Lung (tissue), 12 donors: ENCODE measurements around the gene SYNE1. TPM values are rescaled to one million over a fixed set of nuclear protein-coding genes. Genes with fewer than 3 reads are reported as not detected.
"Not testable (repeated sequence)": the region's sequence is repeated elsewhere in the genome, so short reads cannot be mapped to it uniquely, and the experiment has no call there.

ENCODE experiments used
- ATAC-seq: fragments of 200-7000 bp; cut with Tn5 transposase; one replicate; pipeline ENCODE4 v1.9.1; 2020; ENCODE audit warnings: moderate number of reproducible peaks; ENCODE audit not compliant: insufficient read depth, low FRiP score
- DNase-seq, 3 donors: peaks; one replicate each; pipeline ENCODE4 v3.0.0-alpha.2; 2013 to 2017
- H3K27ac ChIP-seq, 2 donors: one replicate each; pipeline ENCODE4 v1.5.1; 2013; ENCODE audit warnings: mild to moderate bottlenecking in 2 of 2, moderate library complexity in 2 of 2, control low read depth in 1 of 2, inconsistent platforms in 1 of 2, low read depth in 1 of 2, low read length in 1 of 2
- H3K27me3 ChIP-seq, 3 donors: one replicate each; pipeline ENCODE4 v1.5.1; 2013; ENCODE audit warnings: low read length in 2 of 3; ENCODE audit not compliant: control insufficient read depth in 3 of 3, insufficient read depth in 3 of 3
- H3K36me3 ChIP-seq, 4 donors: one replicate each; pipeline ENCODE4 v1.5.1; 2013; ENCODE audit warnings: low read length in 4 of 4, mild to moderate bottlenecking in 1 of 4, moderate library complexity in 1 of 4; ENCODE audit not compliant: control insufficient read depth in 4 of 4, insufficient read depth in 4 of 4
- H3K4me1 ChIP-seq, 5 donors: one replicate each; pipeline ENCODE4 v1.5.1; 2013; ENCODE audit warnings: low read length in 5 of 5, mild to moderate bottlenecking in 2 of 5, moderate library complexity in 1 of 5; ENCODE audit not compliant: control insufficient read depth in 5 of 5, insufficient read depth in 5 of 5
- H3K4me3 ChIP-seq: one replicate; pipeline ENCODE4 v1.5.1; 2013; ENCODE audit warnings: mild to moderate bottlenecking, control low read depth, moderate library complexity
- H3K9ac ChIP-seq, 2 donors: one replicate each; pipeline ENCODE4 v1.5.1; 2013; ENCODE audit warnings: low read length in 2 of 2, control low read depth in 1 of 2; ENCODE audit not compliant: insufficient read depth in 1 of 2
- H3K9me3 ChIP-seq, 4 donors: one replicate each; pipeline ENCODE4 v1.5.1; 2013; ENCODE audit warnings: low read length in 3 of 4, mild to moderate bottlenecking in 1 of 4, moderate library complexity in 1 of 4; ENCODE audit not compliant: control insufficient read depth in 4 of 4, insufficient read depth in 3 of 4
- CTCF ChIP-seq: IDR thresholded peaks from 2 replicates; pipeline ENCODE4 v1.5.1; 2012; ENCODE audit warnings: mild to moderate bottlenecking; ENCODE audit errors: control extremely low read depth, extremely low read depth
- WGBS, 2 donors: extraction: QIAGEN DNeasy Blood & Tissue Kit; methylation state at CpG; one replicate each; pipeline ENCODE4 v1.1.7; 2013; 5-methylcytosine and 5-hydroxymethylcytosine counted together
- polyA plus RNA-seq, 2 donors: library from polyadenylated mRNA; stranded (reverse); fragments of 200-250 nt; gene quantifications; one replicate each; pipeline ENCODE4 v1.2.1, GENCODE V29; 2013
- total RNA-seq, 2 donors: library from RNA; depleted of rRNA in 1 of 2; stranded (reverse); fragments of >200 nt in 1 of 2; gene quantifications; one replicate each; pipeline ENCODE4 v1.2.1, GENCODE V29; 2014 to 2021
- donor health status: control.
- donor health status: control.
- donor health status: Bipolar disorder and iron deficiency.
- donor health status: healthy.
- donor health status: DM: yes; HTN: yes; CAD: no.

The SYNE1 gene
- total and polyA plus RNA-seq, 4 donors, result 26.4 to 352 (median 131) TPM

- H3K4me3 ChIP-seq, result no peak overlapping the region
- H3K27me3 ChIP-seq, result no peaks in the 10 kb centered on the region
- no peaks in the 10 kb centered on the region for H3K36me3 ChIP-seq
- H3K27ac ChIP-seq, result no peak overlapping the region
- DNase-seq, result no peak
- no peak for ATAC-seq
- H3K4me1 ChIP-seq, result no peaks in the 10 kb centered on the region
- no peak overlapping the region for H3K9ac ChIP-seq
- TF ChIP-seq CTCF, result no peak
- 45 to 60% methylated on average over 2 of the region's 2 CpGs for WGBS, 2 donors
- H3K9me3 ChIP-seq, result no peaks in the 10 kb centered on the region
These were observed 11.9 kb downstream of the SYNE1 start for GRCh38 chr6:152625213-152625612.

- not testable (repeated sequence) for H3K9me3 ChIP-seq, DNase-seq, H3K4me3 ChIP-seq, H3K27ac ChIP-seq, H3K27me3 ChIP-seq, H3K36me3 ChIP-seq, H3K4me1 ChIP-seq, H3K9ac ChIP-seq, ATAC-seq
- WGBS, 2 donors, result 97 to 99% methylated on average over 3 of the region's 3 CpGs
These were observed 22.4 kb downstream of the SYNE1 start for GRCh38 chr6:152614776-152615175.

GRCh38 chr6:152609125-152609670 is 28.0 kb downstream of the SYNE1 start:
- Histone ChIP-seq H3K36me3 (no peaks in the 10 kb centered on the region), H3K27me3 (no peaks in the 10 kb centered on the region), H3K4me1 (peaks cover 0 to 4% (median 0%) of the 10 kb centered on the region in 5 donors), H3K27ac (no peak overlapping the region), H3K4me3 (no peak overlapping the region), H3K9ac (no peak overlapping the region), H3K9me3 (no peaks in the 10 kb centered on the region)
- WGBS, 2 donors, result 85 to 89% methylated on average over 10 of the region's 10 CpGs
- ATAC-seq (no peak), DNase-seq (no peak)
- TF ChIP-seq CTCF, result no peak

- ATAC-seq (no peak), DNase-seq (no peak)
- WGBS, 2 donors, result 94 to 96% methylated on average over 2 of the region's 2 CpGs
- no peaks in the 10 kb centered on the region for H3K36me3 ChIP-seq
- no peak overlapping the region for H3K27ac ChIP-seq
- H3K4me3 ChIP-seq, result no peak overlapping the region
- H3K9ac ChIP-seq, result no peak overlapping the region
- H3K27me3 ChIP-seq, result no peaks in the 10 kb centered on the region
- no peaks in the 10 kb centered on the region for H3K9me3 ChIP-seq
- peaks cover 0 to 4% (median 0%) of the 10 kb centered on the region in 5 donors for H3K4me1 ChIP-seq
- no peak for TF ChIP-seq CTCF
These were observed 31.2 kb downstream of the SYNE1 start for GRCh38 chr6:152605941-152606340.
